ENCODE measurements around the gene TBC1D1.

GRCh38 chr4:38060829-38061431 lies 170.0 kb downstream of the TBC1D1 start:
- no peak for TF ChIP-seq EZH2 (IDR thresholded peaks at IDR 0.05; ENCODE audit: low read length)
- TF ChIP-seq, protein P1, sequence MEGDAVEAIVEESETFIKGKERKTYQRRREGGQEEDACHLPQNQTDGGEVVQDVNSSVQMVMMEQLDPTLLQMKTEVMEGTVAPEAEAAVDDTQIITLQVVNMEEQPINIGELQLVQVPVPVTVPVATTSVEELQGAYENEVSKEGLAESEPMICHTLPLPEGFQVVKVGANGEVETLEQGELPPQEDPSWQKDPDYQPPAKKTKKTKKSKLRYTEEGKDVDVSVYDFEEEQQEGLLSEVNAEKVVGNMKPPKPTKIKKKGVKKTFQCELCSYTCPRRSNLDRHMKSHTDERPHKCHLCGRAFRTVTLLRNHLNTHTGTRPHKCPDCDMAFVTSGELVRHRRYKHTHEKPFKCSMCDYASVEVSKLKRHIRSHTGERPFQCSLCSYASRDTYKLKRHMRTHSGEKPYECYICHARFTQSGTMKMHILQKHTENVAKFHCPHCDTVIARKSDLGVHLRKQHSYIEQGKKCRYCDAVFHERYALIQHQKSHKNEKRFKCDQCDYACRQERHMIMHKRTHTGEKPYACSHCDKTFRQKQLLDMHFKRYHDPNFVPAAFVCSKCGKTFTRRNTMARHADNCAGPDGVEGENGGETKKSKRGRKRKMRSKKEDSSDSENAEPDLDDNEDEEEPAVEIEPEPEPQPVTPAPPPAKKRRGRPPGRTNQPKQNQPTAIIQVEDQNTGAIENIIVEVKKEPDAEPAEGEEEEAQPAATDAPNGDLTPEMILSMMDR (optimal IDR thresholded peaks at IDR 0.05 in 1 of 3, IDR thresholded peaks at IDR 0.05 in 1 of 3, conservative IDR thresholded peaks at IDR 0.05 in 1 of 3; ENCODE audit: extremely low read depth in 1 of 3, insufficient read depth in 2 of 3, low read length in 3 of 3) = no peak

All from keratinocyte (primary cell).